GM21619 (cell line): ENCODE measurements around the gene MAGEA4.
"Not testable (repeated sequence)": the region's sequence is repeated elsewhere in the genome, so short reads cannot be mapped to it uniquely, and the experiment has no call there.

Experiments
- ATAC-seq: cut with Tn5 transposase; IDR thresholded peaks from one replicate; pipeline ENCODE4 v1.9.1; 2021; ENCODE audit not compliant: unreplicated experiment

The MAGEA4 gene

GRCh38 chrX:151912780-151913179 is at the start of gene MAGEA4:
Gene MAGEA4 (plus strand): TSS chrX:151912889. CDS start chrX:151923665, 10,776 bp downstream.
- no peak for ATAC-seq

GRCh38 chrX:151870602-151871001 is 42.1 kb upstream of the MAGEA4 start:
- ATAC-seq, result no peak

DNA sequence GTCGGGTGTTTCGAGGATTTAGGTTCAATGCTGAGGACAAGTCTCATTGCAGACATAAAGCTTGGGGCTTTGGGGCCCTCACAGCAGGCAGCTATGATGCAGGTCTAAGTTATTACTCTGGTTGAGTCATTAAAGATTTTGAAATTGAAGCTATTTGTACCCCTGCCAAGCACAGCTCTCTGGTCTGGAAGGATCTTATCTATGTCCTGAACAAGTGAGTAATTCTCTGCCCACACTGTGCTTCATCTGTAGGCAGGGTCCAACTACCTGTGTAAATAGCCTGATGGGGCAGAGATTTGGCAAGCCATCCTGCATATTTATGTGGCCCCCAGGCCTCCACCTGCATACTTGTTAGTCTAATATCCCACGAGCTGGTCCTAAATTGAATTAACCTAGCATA is 41.4 kb upstream of the MAGEA4 start:
- ATAC-seq, result no peak

DNA sequence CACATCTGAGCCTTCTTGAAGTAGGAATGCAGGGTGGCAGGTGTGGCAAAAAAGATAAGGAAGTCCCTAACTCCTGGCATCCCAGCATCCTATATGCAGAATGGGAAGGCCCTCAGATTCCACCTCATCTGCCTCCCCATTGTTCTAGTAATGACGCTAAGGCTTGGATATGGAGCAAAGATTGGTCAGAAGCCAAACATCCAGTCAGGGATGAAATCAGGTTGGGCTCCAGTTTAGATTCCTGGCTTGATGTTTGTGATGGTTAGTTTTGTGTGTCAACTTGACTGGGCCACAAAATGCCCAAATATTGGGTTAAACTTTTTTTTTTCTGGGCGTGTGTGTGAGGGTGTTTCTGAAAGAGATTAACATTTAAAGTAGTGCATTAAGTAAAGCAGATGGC is 39.6 kb upstream of the MAGEA4 start:
- ATAC-seq, result no peak

- no peak for ATAC-seq
Measured at GRCh38 chrX:151875270-151876026, 37.2 kb upstream of the MAGEA4 start.

GRCh38 chrX:151878574-151878973 is 34.1 kb upstream of the MAGEA4 start:
- no peak for ATAC-seq

DNA sequence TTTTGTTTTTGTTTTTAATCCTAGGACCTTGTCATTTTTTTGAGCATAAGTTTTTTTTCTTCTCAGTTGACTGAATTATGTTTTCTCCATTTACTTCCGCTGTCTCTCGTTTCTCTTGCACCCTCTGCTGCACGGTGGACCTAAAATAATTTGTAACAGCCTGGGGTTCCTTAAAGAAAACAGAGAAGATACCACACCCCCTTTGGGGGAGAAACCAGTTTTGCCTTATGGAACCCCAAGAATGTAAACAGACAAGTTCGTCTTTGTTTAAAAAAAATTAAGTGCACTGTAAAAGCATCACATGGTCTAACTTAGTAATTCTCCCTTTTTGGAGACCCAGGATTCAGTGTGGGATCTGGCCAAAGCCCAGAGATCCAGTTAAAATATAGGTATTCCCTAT is 32.8 kb upstream of the MAGEA4 start:
- no peak for ATAC-seq

GRCh38 chrX:151880895-151881294 is 31.8 kb upstream of the MAGEA4 start:
- no peak for ATAC-seq

GRCh38 chrX:151889421-151889820 is 23.3 kb upstream of the MAGEA4 start:
- ATAC-seq, result no peak

DNA sequence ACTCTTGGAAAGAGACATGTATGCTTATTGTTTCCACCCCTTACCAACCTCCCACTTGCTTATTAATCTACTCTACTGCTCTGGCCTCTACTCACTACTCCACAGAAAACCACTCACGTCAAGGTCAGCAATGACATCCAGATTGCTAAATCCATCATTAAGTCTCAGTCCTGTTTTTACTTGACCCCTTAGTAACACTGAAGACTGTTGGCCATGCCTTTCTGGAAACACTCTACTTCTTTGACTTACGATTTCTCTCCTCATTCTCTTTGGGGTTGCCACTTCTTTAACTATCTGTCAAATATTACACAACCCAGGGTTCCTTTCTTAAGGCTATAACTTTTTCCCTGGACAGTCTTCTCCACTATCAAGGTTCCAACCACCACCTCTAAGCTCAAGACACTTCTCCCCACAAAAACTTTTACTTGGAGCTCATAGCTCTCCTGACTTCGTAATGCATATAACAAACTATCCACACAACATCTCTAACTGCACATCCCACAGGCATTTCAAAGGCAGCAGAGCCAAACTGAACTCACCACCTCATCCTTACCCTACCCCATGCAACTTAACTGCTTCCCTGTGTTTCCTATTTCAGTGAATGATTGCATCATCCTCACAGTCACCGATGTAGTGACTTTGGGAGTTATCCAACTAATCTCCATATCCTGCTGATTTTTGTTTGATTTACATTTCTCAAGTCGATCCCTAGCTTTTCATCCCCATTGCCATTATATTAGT is 15.8 kb upstream of the MAGEA4 start:
- no peak for ATAC-seq

GRCh38 chrX:151899622-151900021 is 13.1 kb upstream of the MAGEA4 start:
- ATAC-seq, result no peak

DNA sequence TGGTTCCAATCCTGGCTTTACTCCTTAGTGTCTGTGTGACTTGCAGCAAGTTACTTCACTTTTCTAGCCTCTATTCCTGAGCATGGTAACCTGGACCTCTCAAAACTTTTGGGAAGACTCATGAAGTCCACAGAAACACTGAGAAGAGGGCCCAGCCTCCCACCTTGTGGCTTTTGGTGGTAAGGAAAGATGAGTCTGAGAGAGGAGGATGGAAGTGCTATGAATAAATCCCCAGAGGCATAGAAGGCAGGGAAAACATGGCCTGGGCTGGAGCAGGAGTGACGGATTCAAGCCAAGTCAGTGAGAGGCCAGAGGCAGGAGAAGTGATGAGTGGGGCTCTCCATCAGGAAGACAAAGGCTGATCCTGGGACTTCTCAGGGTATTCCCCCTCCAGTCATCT is 10.9 kb upstream of the MAGEA4 start:
- ATAC-seq, result no peak

- no peak for ATAC-seq
Measured at GRCh38 chrX:151902813-151903591, 9.7 kb upstream of the MAGEA4 start.

DNA sequence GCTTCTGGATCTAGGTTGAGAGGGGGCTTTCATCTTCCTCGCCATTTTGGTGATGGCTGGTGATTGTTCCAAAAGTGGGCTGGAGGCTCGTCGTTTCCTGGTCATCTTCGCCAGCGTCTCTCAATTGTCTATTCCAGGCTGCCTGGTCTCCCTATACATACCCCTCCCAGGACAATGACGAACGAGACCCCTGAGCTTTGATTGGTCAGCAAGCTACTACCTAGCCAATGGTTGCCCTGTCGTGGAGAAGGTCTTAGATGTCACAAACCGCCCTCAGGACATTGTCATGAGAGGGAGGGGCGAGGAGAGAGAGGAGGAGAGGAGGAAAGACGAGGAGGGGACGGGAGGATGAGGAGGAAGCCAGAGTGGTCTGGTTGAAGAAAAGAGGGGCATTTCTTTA is 7.7 kb upstream of the MAGEA4 start:
- no peak for ATAC-seq

DNA sequence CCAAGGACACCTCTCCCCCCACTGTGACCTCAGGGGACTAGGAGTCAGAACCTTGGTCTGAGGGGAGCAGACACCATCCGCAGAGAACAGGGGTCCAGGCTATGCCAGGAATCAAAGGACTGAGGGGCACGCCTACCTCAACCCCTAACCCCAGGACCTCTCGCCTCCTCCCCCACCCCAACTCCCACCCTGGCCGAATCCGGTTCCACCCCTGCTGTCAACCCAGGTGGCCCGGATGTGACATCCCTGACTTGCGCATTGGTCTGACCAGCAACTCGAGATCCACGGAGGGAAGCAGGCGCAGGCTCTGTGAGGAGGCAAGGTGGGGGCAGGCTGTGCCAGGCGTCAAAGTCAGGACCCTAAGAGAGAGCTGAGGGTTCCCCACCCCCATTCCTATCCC is 468 bp upstream of the MAGEA4 start:
- ATAC-seq, result no peak

- not testable (repeated sequence) for ATAC-seq
Measured at GRCh38 chrX:151918736-151919135, 6.0 kb downstream of the MAGEA4 start.

DNA sequence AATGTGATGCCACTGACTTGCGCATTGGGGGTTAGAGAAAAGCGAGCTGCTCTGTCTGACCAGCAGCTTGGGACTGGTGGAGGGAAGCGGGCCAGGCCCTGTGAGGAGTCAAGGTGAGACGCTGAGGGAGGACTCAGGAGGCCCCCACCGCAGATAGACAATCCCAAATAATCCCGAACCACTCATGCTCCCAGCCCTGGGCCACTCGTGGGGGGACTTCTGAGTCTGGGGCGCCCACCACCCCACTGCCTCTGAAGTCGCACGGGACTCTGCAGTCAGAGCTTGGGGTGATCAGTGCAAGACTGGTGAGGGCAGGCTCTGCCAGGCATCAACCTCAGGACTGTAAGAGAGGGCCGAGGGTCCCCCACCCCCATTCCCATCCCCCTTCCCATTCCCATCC is 6.9 kb downstream of the MAGEA4 start:
- no peak for ATAC-seq

DNA sequence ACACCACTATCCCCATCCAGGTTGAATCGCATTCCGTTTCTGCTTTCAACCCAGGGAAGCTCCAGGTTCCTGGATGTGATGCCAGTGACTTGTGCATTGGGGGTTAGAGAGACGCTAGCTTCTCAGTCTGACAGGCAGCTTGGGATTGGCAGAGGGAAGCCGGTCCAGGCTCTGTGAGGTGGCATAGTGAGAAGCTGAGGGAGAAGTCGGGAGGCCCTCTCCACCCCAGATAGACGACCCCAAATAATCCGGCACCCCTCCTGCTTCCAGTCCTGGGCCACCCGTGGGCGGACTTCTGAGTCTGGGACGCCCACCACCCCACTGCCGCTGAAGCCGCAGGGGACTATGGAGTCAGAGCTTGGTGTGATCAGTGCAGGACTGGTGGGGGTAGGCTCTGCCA is 7.4 kb downstream of the MAGEA4 start:
- ATAC-seq, result no peak

DNA sequence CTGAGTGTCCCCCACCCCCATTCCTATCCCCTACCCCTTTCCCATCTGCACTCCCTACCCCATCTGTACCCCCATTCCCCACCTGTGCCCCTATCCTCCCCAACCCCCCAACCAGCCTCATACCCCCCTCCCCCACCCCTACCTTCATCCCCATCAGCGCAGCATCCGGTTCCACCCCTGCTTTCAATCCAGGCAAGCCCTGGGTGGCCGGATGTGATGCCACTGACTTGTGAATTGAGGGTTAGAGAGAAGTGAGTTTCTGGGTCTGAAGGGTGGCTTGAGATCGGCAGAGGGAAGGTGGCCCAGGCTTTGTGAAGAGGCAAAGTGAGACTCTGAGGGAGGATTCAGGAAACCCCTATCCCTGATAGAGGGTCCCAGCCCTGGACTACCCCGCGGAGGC is 7.8 kb downstream of the MAGEA4 start:
- ATAC-seq, result no peak

DNA sequence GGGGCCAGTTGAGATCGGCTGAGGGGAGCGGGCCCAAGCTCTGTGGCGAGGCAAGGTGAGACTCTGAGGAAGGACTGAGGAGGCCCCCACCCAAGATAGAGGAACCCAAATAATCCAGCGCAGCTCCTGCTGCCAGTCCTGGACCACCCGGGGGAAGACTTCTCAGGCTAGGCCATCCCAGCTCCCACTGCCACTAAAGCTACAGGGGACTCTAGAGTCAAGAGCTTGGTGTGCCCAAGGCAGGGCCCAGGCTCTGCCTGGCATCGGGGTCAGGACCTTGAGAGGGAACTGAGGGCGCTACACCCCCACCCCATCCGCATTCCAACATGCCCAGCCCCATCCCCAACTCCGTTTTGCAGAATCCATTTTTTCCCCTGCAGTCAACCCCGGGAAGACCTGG is 8.6 kb downstream of the MAGEA4 start:
- no peak for ATAC-seq

DNA sequence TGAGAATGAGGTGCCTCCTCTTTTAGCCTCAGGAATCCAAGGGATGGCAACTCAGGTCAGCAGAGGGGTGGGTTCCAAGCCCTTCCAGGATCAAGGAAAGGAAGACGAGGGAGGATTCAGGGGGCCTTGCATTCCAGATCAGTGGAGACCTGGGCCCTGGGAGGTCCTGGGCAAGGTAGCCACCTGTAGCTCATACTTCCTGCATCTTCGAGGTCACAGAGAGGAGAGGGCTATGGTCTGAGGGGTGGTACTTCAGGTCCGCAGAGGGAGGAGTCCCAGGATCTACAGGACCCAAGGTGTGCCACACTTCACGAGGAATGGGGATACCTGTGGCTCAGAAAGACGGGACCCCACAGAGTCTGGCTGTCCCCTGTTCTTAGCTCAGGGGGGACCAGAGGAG is 9.2 kb downstream of the MAGEA4 start:
- ATAC-seq, result no peak

DNA sequence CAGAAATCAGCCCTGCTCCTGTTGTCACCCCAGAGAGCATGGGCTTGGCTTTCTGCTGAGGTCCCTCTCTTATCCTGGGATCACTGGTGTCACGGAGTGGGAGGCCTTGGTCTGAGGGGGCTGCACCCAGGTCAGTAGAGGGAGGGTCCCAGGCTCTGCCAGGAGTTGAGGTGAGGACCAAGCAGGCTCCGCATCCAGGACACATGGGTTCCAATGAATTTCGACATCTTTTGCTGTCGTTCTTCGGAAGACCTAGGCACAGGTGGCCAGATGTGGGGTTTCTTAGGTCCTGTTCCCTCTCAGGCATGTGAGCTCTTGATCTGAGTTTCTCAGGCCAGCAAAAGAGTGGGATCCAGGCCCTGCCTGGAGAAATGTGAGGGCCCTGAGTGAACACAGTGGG is 10.0 kb downstream of the MAGEA4 start:
- ATAC-seq, result no peak
